ENCODE data around the gene PCDH9. TPM values are rescaled to one million over a fixed set of nuclear protein-coding genes. Genes with fewer than 3 reads are reported as not detected.

The PCDH9 gene
- total RNA-seq, 1 donor from 2014 or later: 10.4 TPM

- no peaks in the 10 kb centered on the region for H3K79me2 ChIP-seq (ENCODE audit: insufficient read depth, low read length)
- no peaks in the 10 kb centered on the region for H3K9me3 ChIP-seq (ENCODE audit: insufficient read depth, low read depth, low read length)
- Mint-ChIP-seq H3K9me3 (ENCODE audit: unreplicated experiment) (peaks cover 13% of the 10 kb centered on the region), H3K4me3 (ENCODE audit: unreplicated experiment) (no peak overlapping the region), H3K4me1 (ENCODE audit: low read depth, unreplicated experiment) (no peaks in the 10 kb centered on the region), H3K27ac (ENCODE audit: unreplicated experiment) (no peak overlapping the region), H3K36me3 (ENCODE audit: low read depth, unreplicated experiment) (no peaks in the 10 kb centered on the region), H3K27me3 (ENCODE audit: low read depth, unreplicated experiment) (no peaks in the 10 kb centered on the region)
- H2AFZ ChIP-seq (ENCODE audit: low read depth, low read length): no peak overlapping the region
- H4K20me1 ChIP-seq (ENCODE audit: insufficient read depth, low read length): no peaks in the 10 kb centered on the region
- FAIRE-seq: no peak
- peak; percentile 46 for DNase-seq (ENCODE audit: low read depth)
- TF ChIP-seq CTCF (IDR thresholded peaks at IDR 0.05; ENCODE audit: insufficient read depth, low read depth, low read length) (peak; percentile 45), EZH2 (IDR thresholded peaks at IDR 0.05; ENCODE audit: insufficient read depth, low read length) (no peak)
- no peak overlapping the region for H3K4me2 ChIP-seq (ENCODE audit: low read length)
- no peaks in the 10 kb centered on the region for H3K27me3 ChIP-seq (ENCODE audit: insufficient read depth, low read length)
- H3K27ac ChIP-seq (ENCODE audit: low read depth, low read length): no peak overlapping the region
- no peak overlapping the region for H3K9ac ChIP-seq (ENCODE audit: low read length)
- H3K4me1 ChIP-seq (ENCODE audit: insufficient read depth, low read length): no peaks in the 10 kb centered on the region
- H3K36me3 ChIP-seq (ENCODE audit: insufficient read depth, low read length): no peaks in the 10 kb centered on the region
- H3K4me3 ChIP-seq (ENCODE audit: insufficient read depth, low read depth, low read length): no peak overlapping the region
These were observed 611.4 kb downstream of the PCDH9 start for GRCh38 chr13:66618702-66619101.

- H3K4me2 ChIP-seq (ENCODE audit: low read length): no peak overlapping the region
- no peaks in the 10 kb centered on the region for H3K4me1 ChIP-seq (ENCODE audit: insufficient read depth, low read length)
- no peaks in the 10 kb centered on the region for H3K9me3 ChIP-seq (ENCODE audit: insufficient read depth, low read depth, low read length)
- H3K27ac Mint-ChIP-seq (ENCODE audit: unreplicated experiment): no peak overlapping the region
- no peaks in the 10 kb centered on the region for H4K20me1 ChIP-seq (ENCODE audit: insufficient read depth, low read length)
- H3K9ac ChIP-seq (ENCODE audit: low read length): no peak overlapping the region
- H3K4me3 ChIP-seq (ENCODE audit: insufficient read depth, low read depth, low read length): no peak overlapping the region
- no peaks in the 10 kb centered on the region for H3K27me3 Mint-ChIP-seq (ENCODE audit: low read depth, unreplicated experiment)
- H3K36me3 ChIP-seq (ENCODE audit: insufficient read depth, low read length): no peaks in the 10 kb centered on the region
- H3K9me3 Mint-ChIP-seq (ENCODE audit: unreplicated experiment): peaks cover 11% of the 10 kb centered on the region
- H3K4me3 Mint-ChIP-seq (ENCODE audit: unreplicated experiment): no peak overlapping the region
- no peaks in the 10 kb centered on the region for H3K27me3 ChIP-seq (ENCODE audit: insufficient read depth, low read length)
- H3K36me3 Mint-ChIP-seq (ENCODE audit: low read depth, unreplicated experiment): no peaks in the 10 kb centered on the region
- no peaks in the 10 kb centered on the region for H3K4me1 Mint-ChIP-seq (ENCODE audit: low read depth, unreplicated experiment)
- no peak overlapping the region for H3K27ac ChIP-seq (ENCODE audit: low read depth, low read length)
- FAIRE-seq (no peak), DNase-seq (ENCODE audit: low read depth) (no peak)
- no peak for TF ChIP-seq EZH2 (IDR thresholded peaks at IDR 0.05; ENCODE audit: insufficient read depth, low read length)
- no peak for TF ChIP-seq CTCF (IDR thresholded peaks at IDR 0.05; ENCODE audit: insufficient read depth, low read depth, low read length)
- no peaks in the 10 kb centered on the region for H3K79me2 ChIP-seq (ENCODE audit: insufficient read depth, low read length)
- peak overlapping the region; percentile 26 for H2AFZ ChIP-seq (ENCODE audit: low read depth, low read length)
These were observed 612.4 kb downstream of the PCDH9 start for GRCh38 chr13:66617786-66618185.

DNA sequence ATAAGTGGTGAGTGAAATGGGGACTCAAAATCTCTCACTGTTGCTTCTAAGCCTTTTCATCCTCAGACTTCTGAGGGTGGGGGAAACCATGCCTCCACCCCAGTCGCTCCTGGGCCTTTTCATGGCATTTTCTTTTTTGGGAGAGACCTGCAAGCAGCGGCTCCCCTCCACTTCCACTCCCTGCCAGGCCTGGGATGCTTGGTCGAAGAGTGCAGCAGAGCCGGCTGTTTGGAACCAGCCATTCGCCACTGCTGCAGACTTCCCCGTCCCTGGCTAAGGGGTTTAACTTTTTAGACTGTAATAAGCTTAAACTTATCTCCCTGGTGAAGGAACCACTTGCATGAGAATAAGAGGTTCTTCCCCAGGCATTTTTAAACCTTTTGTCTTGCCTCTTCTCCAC lies 617.2 kb downstream of the PCDH9 start:
- Histone ChIP-seq H3K4me1 (ENCODE audit: insufficient read depth, low read length) (no peaks in the 10 kb centered on the region), H3K9ac (ENCODE audit: low read length) (no peak overlapping the region), H3K27me3 (ENCODE audit: insufficient read depth, low read length) (no peaks in the 10 kb centered on the region), H3K36me3 (ENCODE audit: insufficient read depth, low read length) (no peaks in the 10 kb centered on the region), H3K79me2 (ENCODE audit: insufficient read depth, low read length) (no peaks in the 10 kb centered on the region), H2AFZ (ENCODE audit: low read depth, low read length) (no peak overlapping the region), H3K9me3 (ENCODE audit: insufficient read depth, low read depth, low read length) (no peaks in the 10 kb centered on the region), H3K27ac (ENCODE audit: low read depth, low read length) (no peak overlapping the region), H4K20me1 (ENCODE audit: insufficient read depth, low read length) (no peaks in the 10 kb centered on the region), H3K4me2 (ENCODE audit: low read length) (no peak overlapping the region), H3K4me3 (ENCODE audit: insufficient read depth, low read depth, low read length) (no peak overlapping the region)
- H3K4me1 Mint-ChIP-seq (ENCODE audit: low read depth, unreplicated experiment): no peaks in the 10 kb centered on the region
- FAIRE-seq (no peak), DNase-seq (ENCODE audit: low read depth) (no peak)
- H3K36me3 Mint-ChIP-seq (ENCODE audit: low read depth, unreplicated experiment): no peaks in the 10 kb centered on the region
- TF ChIP-seq EZH2 (IDR thresholded peaks at IDR 0.05; ENCODE audit: insufficient read depth, low read length): no peak
- no peak for TF ChIP-seq CTCF (IDR thresholded peaks at IDR 0.05; ENCODE audit: insufficient read depth, low read depth, low read length)
- peaks cover 6% of the 10 kb centered on the region for H3K9me3 Mint-ChIP-seq (ENCODE audit: unreplicated experiment)
- no peak overlapping the region for H3K27ac Mint-ChIP-seq (ENCODE audit: unreplicated experiment)
- H3K27me3 Mint-ChIP-seq (ENCODE audit: low read depth, unreplicated experiment): no peaks in the 10 kb centered on the region
- no peak overlapping the region for H3K4me3 Mint-ChIP-seq (ENCODE audit: unreplicated experiment)

All from astrocyte (in vitro differentiated cells and primary cell).